OCI-LY3 (cell line): ENCODE measurements around the gene DUSP10.

ENCODE experiments used
- EZH2phosphoT487 ChIP-seq: fragments of 200-600 bp; shearing (Covaris generic); IDR thresholded peaks from 2 replicates; pipeline ENCODE4 v1.6.1; 2018; ENCODE audit warnings: antibody characterized with exemption, mixed run types, low read depth
- TF ChIP-seq, protein P1 (sequence below): fragments of 200-600, 300-600 bp; sonication (generic); IDR thresholded peaks from 2 replicates; pipeline ENCODE4 v1.5.1; 2014; ENCODE audit warnings: antibody characterized with exemption, low read length, low read depth

DNA sequence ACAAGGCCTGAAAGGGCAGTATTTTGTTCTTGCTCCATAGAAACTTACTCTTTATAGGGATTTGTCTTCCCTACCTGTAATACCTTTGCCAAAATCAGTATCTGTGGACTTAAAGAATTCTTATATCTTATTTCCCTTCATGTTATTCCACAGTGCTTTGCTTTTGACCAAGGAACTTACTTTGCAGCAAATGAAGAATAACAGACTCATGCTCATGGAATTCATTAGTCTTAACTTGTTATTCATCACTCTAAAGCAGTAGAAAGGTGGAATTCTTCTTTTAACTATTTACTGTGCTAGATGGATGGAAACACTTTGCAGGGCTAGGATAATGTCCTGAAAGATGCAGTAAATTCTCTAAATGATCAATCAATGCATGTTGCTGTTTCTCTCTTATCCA, 45.9 kb downstream of the DUSP10 start:
- TF ChIP-seq, protein P1, sequence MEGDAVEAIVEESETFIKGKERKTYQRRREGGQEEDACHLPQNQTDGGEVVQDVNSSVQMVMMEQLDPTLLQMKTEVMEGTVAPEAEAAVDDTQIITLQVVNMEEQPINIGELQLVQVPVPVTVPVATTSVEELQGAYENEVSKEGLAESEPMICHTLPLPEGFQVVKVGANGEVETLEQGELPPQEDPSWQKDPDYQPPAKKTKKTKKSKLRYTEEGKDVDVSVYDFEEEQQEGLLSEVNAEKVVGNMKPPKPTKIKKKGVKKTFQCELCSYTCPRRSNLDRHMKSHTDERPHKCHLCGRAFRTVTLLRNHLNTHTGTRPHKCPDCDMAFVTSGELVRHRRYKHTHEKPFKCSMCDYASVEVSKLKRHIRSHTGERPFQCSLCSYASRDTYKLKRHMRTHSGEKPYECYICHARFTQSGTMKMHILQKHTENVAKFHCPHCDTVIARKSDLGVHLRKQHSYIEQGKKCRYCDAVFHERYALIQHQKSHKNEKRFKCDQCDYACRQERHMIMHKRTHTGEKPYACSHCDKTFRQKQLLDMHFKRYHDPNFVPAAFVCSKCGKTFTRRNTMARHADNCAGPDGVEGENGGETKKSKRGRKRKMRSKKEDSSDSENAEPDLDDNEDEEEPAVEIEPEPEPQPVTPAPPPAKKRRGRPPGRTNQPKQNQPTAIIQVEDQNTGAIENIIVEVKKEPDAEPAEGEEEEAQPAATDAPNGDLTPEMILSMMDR: no peak
- TF ChIP-seq EZH2phosphoT487: no peak
